GM12878 (cell line): ENCODE results near the gene SGIP1. TPM values are rescaled to one million over a fixed set of nuclear protein-coding genes. Genes with fewer than 3 reads are reported as not detected.

ENCODE experiments used
- ATAC-seq: fragments of 200-7000 bp; cut with Tn5 transposase; 3 replicates; pipeline ENCODE4 v1.9.1; 2020; ENCODE audit warnings: mild to moderate bottlenecking, moderate library complexity
- BruUV-seq: library from RNA; stranded (reverse); fragments of 400-500 nt; replicated peaks from 2 replicates; lab custom pipeline; 2021; lab: Mats Ljungman, UMichigan
- CTCF ChIA-PET: fragments of 300-600 bp; sonication (Branson Sonifier 250); formaldehyde crosslinking; extraction: SDS; loops from one replicate; lab custom pipeline; 2021; ENCODE audit warnings: inconsistent platforms; lab: Yijun Ruan, JAX
- POLR2A ChIA-PET: fragments of 350-600 bp; formaldehyde crosslinking; extraction: SDS; loops from one replicate; lab custom pipeline; 2021; ENCODE audit warnings: inconsistent platforms; lab: Charles Lee
- RAD21 ChIA-PET: fragments of 300-600 bp; sonication (Branson Sonifier 250); formaldehyde crosslinking; loops from one replicate; lab custom pipeline; 2023; ENCODE audit warnings: antibody characterized with exemption; ENCODE audit not compliant: unreplicated experiment; lab: Charles Lee
- SMC1A ChIA-PET: fragments of 300-600 bp; sonication (Branson Sonifier 250); formaldehyde crosslinking; loops from one replicate; lab custom pipeline; 2023; ENCODE audit not compliant: unreplicated experiment, uncharacterized antibody; lab: Charles Lee
- DNase-seq: peaks from one replicate; pipeline ENCODE4 v3.0.0-alpha.2; 2011; ENCODE audit warnings: low read depth, low spot score
- FAIRE-seq: peaks from 3 replicates; lab custom pipeline; 2011; peaks lifted over from hg19 to GRCh38; lab: Jason Lieb, UNC
- H2AFZ ChIP-seq: 2 replicates; pipeline ENCODE4 v1.6.0; 2011; ENCODE audit warnings: low read depth, low read length, control low read depth; ENCODE audit not compliant: control insufficient read depth
- H3K27ac ChIP-seq: 2 replicates; pipeline ENCODE4 v1.5.1; 2011; ENCODE audit warnings: control low read depth; ENCODE audit not compliant: control insufficient read depth, insufficient read depth
- H3K27me3 ChIP-seq, 2 experiments: replicated peaks in 1 of 2; 2 replicates each; pipeline versions ENCODE4 v1.6.0 to v1.6.1; 2011; ENCODE audit warnings: low read length in 1 of 2; ENCODE audit not compliant: control insufficient read depth in 2 of 2, insufficient read depth in 2 of 2
- H3K36me3 ChIP-seq, 2 experiments: 2 replicates each; pipeline ENCODE4 v1.5.1; 2011; ENCODE audit warnings: low read length in 1 of 2; ENCODE audit not compliant: control insufficient read depth in 2 of 2, insufficient read depth in 2 of 2
- H3K4me1 ChIP-seq: 2 replicates; pipeline ENCODE4 v1.6.1; 2011; ENCODE audit warnings: mild to moderate bottlenecking, low read length, moderate library complexity, mixed read lengths; ENCODE audit not compliant: control insufficient read depth, insufficient read depth
- H3K4me2 ChIP-seq: 2 replicates; pipeline ENCODE4 v1.6.0; 2011; ENCODE audit warnings: control low read depth; ENCODE audit not compliant: control insufficient read depth, insufficient read depth
- H3K4me3 ChIP-seq: fragments of 200-600 bp; sonication (generic); 2 replicates; pipeline ENCODE4 v1.5.1; 2016
- H3K79me2 ChIP-seq: 2 replicates; pipeline ENCODE4 v1.6.0; 2011; ENCODE audit warnings: low read length; ENCODE audit not compliant: control insufficient read depth, insufficient read depth
- H3K9ac ChIP-seq: 2 replicates; pipeline ENCODE4 v1.8.0; 2011; ENCODE audit warnings: low read length, control low read depth, mixed read lengths; ENCODE audit not compliant: control insufficient read depth, insufficient read depth
- H3K9me3 ChIP-seq: replicated peaks from 3 replicates; pipeline ENCODE4 v1.5.1; 2011; ENCODE audit warnings: mild to moderate bottlenecking, low read length; ENCODE audit not compliant: control insufficient read depth, insufficient read depth
- H4K20me1 ChIP-seq: 2 replicates; pipeline ENCODE4 v1.6.0; 2011; ENCODE audit not compliant: control insufficient read depth, insufficient read depth
- BMI1 ChIP-seq: fragments of 450-650 bp; IDR thresholded peaks from 2 replicates; pipeline ENCODE4 v1.6.1; 2016; ENCODE audit warnings: mild to moderate bottlenecking, moderate library complexity, borderline replicate concordance
- CBX5 ChIP-seq: sonication (generic); IDR thresholded peaks from 2 replicates; pipeline ENCODE4 v1.6.1; 2016; ENCODE audit warnings: low read depth, moderate library complexity, mild to moderate bottlenecking, inconsistent platforms
- CEBPZ ChIP-seq: fragments of 150-350 bp; IDR thresholded peaks from 2 replicates; pipeline ENCODE4 v1.6.1; 2016; ENCODE audit warnings: low read depth, low read length
- CREM ChIP-seq: IDR thresholded peaks from 2 replicates; pipeline ENCODE4 v1.6.1; 2014; ENCODE audit warnings: antibody characterized with exemption, low read depth
- DPF2 ChIP-seq: fragments of 450-650 bp; IDR thresholded peaks from 2 replicates; pipeline ENCODE4 v1.6.1; 2017; ENCODE audit warnings: mild to moderate bottlenecking
- GATAD2B ChIP-seq: fragments of 450-650 bp; conservative IDR thresholded peaks from 2 replicates; pipeline ENCODE4 v1.6.1; 2017; ENCODE audit warnings: low read depth, mild to moderate bottlenecking, moderate library complexity
- MTA2 ChIP-seq: fragments of 450-650 bp; IDR thresholded peaks from 2 replicates; pipeline ENCODE4 v1.6.1; 2016; ENCODE audit warnings: low read depth, mild to moderate bottlenecking, moderate library complexity
- NR2F1 ChIP-seq: fragments of 450-650 bp; conservative IDR thresholded peaks from 2 replicates; pipeline ENCODE4 v1.6.1; 2017; ENCODE audit warnings: mild to moderate bottlenecking
- RB1 ChIP-seq: fragments of 450-650 bp; formaldehyde crosslinking; IDR thresholded peaks from 2 replicates; pipeline ENCODE4 v1.6.1; 2017; ENCODE audit warnings: mild to moderate bottlenecking, borderline replicate concordance
- SRF ChIP-seq, 2 experiments: IDR thresholded peaks; 2 replicates each; pipeline ENCODE4 v1.6.1; 2011; ENCODE audit warnings: low read depth in 2 of 2, low read length in 2 of 2, mild to moderate bottlenecking in 1 of 2, moderate library complexity in 1 of 2
- USF1 ChIP-seq: IDR thresholded peaks from 2 replicates; pipeline ENCODE4 v1.6.1; 2011; ENCODE audit warnings: borderline replicate concordance, low read depth, mild to moderate bottlenecking, moderate library complexity, mixed read lengths, low read length; ENCODE audit not compliant: insufficient read depth; ENCODE audit errors: extremely low read length
- YY1 ChIP-seq: IDR thresholded peaks from 2 replicates; pipeline ENCODE4 v1.6.1; 2011; ENCODE audit warnings: low read depth, mild to moderate bottlenecking, low read length
- ZNF384 ChIP-seq: IDR thresholded peaks from 2 replicates; pipeline ENCODE4 v1.6.1; 2012; ENCODE audit warnings: low read depth, mild to moderate bottlenecking, low read length, improper control_type of control experiment, borderline replicate concordance
- ZNF592 ChIP-seq: fragments of 450-650 bp; IDR thresholded peaks from 2 replicates; pipeline ENCODE4 v1.6.1; 2017; ENCODE audit warnings: mild to moderate bottlenecking, moderate library complexity
- WGBS: methylation state at CpG from one replicate; pipeline ENCODE4 v1.1.6; 2016; ENCODE audit warnings: low lambda C conversion rate; ENCODE audit not compliant: insufficient replicate concordance, insufficient coverage; ENCODE audit errors: missing lambda C conversion rate; 5-methylcytosine and 5-hydroxymethylcytosine counted together
- in situ Hi-C: fragments of 300-500 bp; cut with MboI; formaldehyde crosslinking; loops from 9 replicates; pipeline ENCODE4 v1.14.3; 2018; ENCODE audit warnings: mixed read lengths
- intact Hi-C: fragments of 100-400 bp; cut with micrococcal nuclease; formaldehyde crosslinking; loops from one replicate; pipeline ENCODE4 v1.14.2; 2022; ENCODE audit not compliant: unreplicated experiment
- polyA plus RNA-seq, 11 experiments: library from polyadenylated mRNA; depleted of rRNA in 4 of 11; unstranded in 6 of 11; stranded (reverse) in 5 of 11; fragments of >200 nt; fragmentation: Nextera tagmentation in 4 of 11; fragmentation: Illumina TruSeq in 1 of 11; extraction: Ambion mirVana in 4 of 11; extraction: Trizol in 1 of 11; gene quantifications; 1 replicate in 1 of 11; 2 replicates in 10 of 11; pipeline versions ENCODE4 v1.2.1 to v1.2.3, GENCODE V29; 2011 to 2016; ENCODE audit warnings: inconsistent platforms in 2 of 11, missing spikeins in 2 of 11, low read depth in 1 of 11
- total RNA-seq, 4 experiments: library from RNA; depleted of rRNA in 3 of 4; stranded (reverse); fragments of >200 nt in 3 of 4; fragmentation: Illumina TruSeq in 1 of 4; extraction: Trizol in 1 of 4; gene quantifications; 2 replicates each; pipeline versions ENCODE4 v1.2.1 to v1.2.3, GENCODE V29; 2013 to 2021
- TF ChIP-seq, protein P1 (sequence below): IDR thresholded peaks from 2 replicates; pipeline ENCODE4 v1.6.1; 2011; ENCODE audit warnings: mild to moderate bottlenecking, low read depth, low read length, moderate library complexity; ENCODE audit not compliant: insufficient replicate concordance

SGIP1 gene
- total and polyA plus RNA-seq, 10 of the 15 experiments (the other 5 are each of a cell fraction or from before 2014, with no cell fraction given): 0.15 TPM; not detected in 9

GRCh38 chr1:66521721-66522365 is 12.1 kb upstream of the SGIP1 start:
- ATAC-seq: no peak
- in situ Hi-C loops (no loop called here), intact Hi-C loops (no loop called here)
- POLR2A ChIA-PET: no interaction called here
- Histone ChIP-seq H2AFZ (no peak overlapping the region), H4K20me1 (no peaks in the 10 kb centered on the region), H3K4me1 (no peaks in the 10 kb centered on the region), H3K79me2 (no peaks in the 10 kb centered on the region), H3K27me3 (no peaks in the 10 kb centered on the region; a peak in 1 of 4 replicates), H3K9ac (no peak overlapping the region), H3K27ac (no peak overlapping the region), H3K4me3 (no peak overlapping the region), H3K36me3 (no peaks in the 10 kb centered on the region), H3K4me2 (no peak overlapping the region), H3K9me3 (no peaks in the 10 kb centered on the region)
- no peak for DNase-seq
- 28% methylated on average over 3 of the region's 3 CpGs for WGBS
- no TSS peak for BruUV-seq
- RAD21 ChIA-PET: no interaction called here
- CTCF ChIA-PET: interaction anchor here (0.9 to 1.4 kb wide), 2 partner anchors 18 to 279 kb away, joined by 3 read pairs; no protein-coding TSS in a partner anchor
- FAIRE-seq: no peak
- SMC1A ChIA-PET: no interaction called here
- TF ChIP-seq RB1 (no peak), SRF (IDR thresholded peaks at IDR 0.05; ENCODE audit: low read depth in 2 of 2, low read length in 2 of 2) (no peak), CEBPZ (no peak), ZNF384 (no peak), USF1 (no peak), NR2F1 (no peak), ZNF592 (no peak), MTA2 (no peak), CREM (no peak), CBX5 (no peak), BMI1 (no peak), YY1 (no peak), DPF2 (no peak), GATAD2B (no peak)
- TF ChIP-seq, protein P1, sequence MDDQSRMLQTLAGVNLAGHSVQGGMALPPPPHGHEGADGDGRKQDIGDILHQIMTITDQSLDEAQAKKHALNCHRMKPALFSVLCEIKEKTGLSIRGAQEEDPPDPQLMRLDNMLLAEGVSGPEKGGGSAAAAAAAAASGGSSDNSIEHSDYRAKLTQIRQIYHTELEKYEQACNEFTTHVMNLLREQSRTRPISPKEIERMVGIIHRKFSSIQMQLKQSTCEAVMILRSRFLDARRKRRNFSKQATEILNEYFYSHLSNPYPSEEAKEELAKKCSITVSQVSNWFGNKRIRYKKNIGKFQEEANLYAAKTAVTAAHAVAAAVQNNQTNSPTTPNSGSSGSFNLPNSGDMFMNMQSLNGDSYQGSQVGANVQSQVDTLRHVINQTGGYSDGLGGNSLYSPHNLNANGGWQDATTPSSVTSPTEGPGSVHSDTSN: no peak
